H9 (cell line): Measurements from ENCODE around the gene CERS5. TPM values are rescaled to one million over a fixed set of nuclear protein-coding genes. Genes with fewer than 3 reads are reported as not detected.

Source experiments
- DNase-seq: peaks from one replicate; pipeline ENCODE4 v3.0.0-alpha.2; 2017
- H2AFZ ChIP-seq: one replicate; pipeline ENCODE4 v1.6.1; 2013; ENCODE audit warnings: mild to moderate bottlenecking, low read length, control low read depth, moderate library complexity
- H2AK5ac ChIP-seq: 2 replicates; pipeline ENCODE4 v1.6.1; 2013; ENCODE audit warnings: low read length, control low read depth, mixed read lengths; ENCODE audit not compliant: insufficient read length
- H2BK120ac ChIP-seq: one replicate; pipeline ENCODE4 v1.6.1; 2013; ENCODE audit warnings: low read depth, mild to moderate bottlenecking, low read length, control low read depth, inconsistent platforms; ENCODE audit not compliant: poor library complexity, severe bottlenecking
- H2BK12ac ChIP-seq: 2 replicates; pipeline ENCODE4 v1.6.1; 2013; ENCODE audit warnings: low read length, control low read depth, mixed read lengths, low read depth; ENCODE audit not compliant: insufficient read length
- H2BK15ac ChIP-seq: 2 replicates; pipeline ENCODE4 v1.6.1; 2013; ENCODE audit warnings: low read depth, low read length, control low read depth
- H2BK20ac ChIP-seq: one replicate; pipeline ENCODE4 v1.6.1; 2013; ENCODE audit warnings: low read depth, mild to moderate bottlenecking, low read length, control low read depth, inconsistent platforms; ENCODE audit not compliant: poor library complexity, severe bottlenecking
- H2BK5ac ChIP-seq: 2 replicates; pipeline ENCODE4 v1.6.1; 2013; ENCODE audit warnings: low read length, control low read depth, mixed read lengths; ENCODE audit not compliant: insufficient read length
- H3K14ac ChIP-seq: 2 replicates; pipeline ENCODE4 v1.6.1; 2013; ENCODE audit warnings: low read length, control low read depth; ENCODE audit not compliant: insufficient read depth
- H3K18ac ChIP-seq: 2 replicates; pipeline ENCODE4 v1.6.1; 2013; ENCODE audit warnings: low read depth, mild to moderate bottlenecking, mixed read lengths, low read length, control low read depth; ENCODE audit not compliant: insufficient read length
- H3K23ac ChIP-seq: 2 replicates; pipeline ENCODE4 v1.6.1; 2013; ENCODE audit warnings: low read length, control low read depth, mixed read lengths, low read depth; ENCODE audit not compliant: insufficient read length
- H3K23me2 ChIP-seq: 2 replicates; pipeline ENCODE4 v1.6.1; 2013; ENCODE audit warnings: low read depth, mild to moderate bottlenecking, mixed read lengths, low read length, control low read depth; ENCODE audit not compliant: insufficient read length, poor library complexity, severe bottlenecking
- H3K27ac ChIP-seq: 2 replicates; pipeline ENCODE4 v1.5.1; 2013; ENCODE audit warnings: low read length, control low read depth, mixed read lengths, low read depth; ENCODE audit not compliant: insufficient read length
- H3K27me3 ChIP-seq: 2 replicates; pipeline ENCODE4 v1.6.1; 2013; ENCODE audit warnings: low read length, control low read depth, inconsistent platforms; ENCODE audit not compliant: insufficient read depth
- H3K4ac ChIP-seq: 2 replicates; pipeline ENCODE4 v1.6.1; 2013; ENCODE audit warnings: low read depth, mild to moderate bottlenecking, control low read depth, inconsistent platforms, low read length, moderate library complexity
- H3K4me1 ChIP-seq: 2 replicates; pipeline ENCODE4 v1.6.1; 2013; ENCODE audit warnings: low read length, control low read depth, inconsistent platforms; ENCODE audit not compliant: insufficient read depth
- H3K4me2 ChIP-seq: 2 replicates; pipeline ENCODE4 v1.6.1; 2013; ENCODE audit warnings: low read length, control low read depth, mixed read lengths; ENCODE audit not compliant: insufficient read length, insufficient read depth
- H3K56ac ChIP-seq: 2 replicates; pipeline ENCODE4 v1.6.1; 2013; ENCODE audit warnings: low read depth, mild to moderate bottlenecking, mixed read lengths, low read length, control low read depth; ENCODE audit not compliant: insufficient read length
- H3K79me1 ChIP-seq: 2 replicates; pipeline ENCODE4 v1.6.1; 2013; ENCODE audit warnings: low read depth, mild to moderate bottlenecking, moderate library complexity, low read length, control low read depth, inconsistent platforms; ENCODE audit not compliant: insufficient read depth, poor library complexity, severe bottlenecking
- H3K79me2 ChIP-seq: 2 replicates; pipeline ENCODE4 v1.6.1; 2013; ENCODE audit warnings: low read length, control low read depth, inconsistent platforms; ENCODE audit not compliant: insufficient read depth
- H3K9ac ChIP-seq: 2 replicates; pipeline ENCODE4 v1.6.1; 2013; ENCODE audit warnings: low read length, control low read depth, mixed read lengths; ENCODE audit not compliant: insufficient read length; ENCODE audit errors: extremely low read depth
- H3K9me3 ChIP-seq: one replicate; pipeline ENCODE4 v1.6.1; 2013; ENCODE audit warnings: low read depth, low read length, inconsistent platforms; ENCODE audit not compliant: control insufficient read depth
- H3T11ph ChIP-seq: one replicate; pipeline ENCODE4 v1.6.1; 2013; ENCODE audit warnings: mild to moderate bottlenecking, low read length, control low read depth, inconsistent platforms
- H4K20me1 ChIP-seq: one replicate; pipeline ENCODE4 v1.6.1; 2013; ENCODE audit not compliant: control insufficient read depth, insufficient read length, insufficient read depth
- H4K5ac ChIP-seq: 2 replicates; pipeline ENCODE4 v1.6.1; 2013; ENCODE audit warnings: low read depth, mild to moderate bottlenecking, mixed read lengths, low read length, control low read depth; ENCODE audit not compliant: insufficient read length
- H4K8ac ChIP-seq: replicated peaks from 2 replicates; pipeline ENCODE4 v1.6.1; 2013; ENCODE audit warnings: low read length, control low read depth, mixed read lengths, low read depth; ENCODE audit not compliant: insufficient read length
- H4K91ac ChIP-seq: 2 replicates; pipeline ENCODE4 v1.6.1; 2013; ENCODE audit warnings: low read depth, mild to moderate bottlenecking, moderate library complexity, mixed read lengths, low read length, control low read depth; ENCODE audit not compliant: insufficient read length
- H3K27ac Mint-ChIP-seq, 3 experiments: 2 replicates in 2 of 3; 3 replicates in 1 of 3; pipeline ENCODE4 v1.8.0; 2020 to 2021; ENCODE audit warnings: mixed read lengths in 3 of 3, mild to moderate bottlenecking in 1 of 3, moderate library complexity in 1 of 3
- H3K27me3 Mint-ChIP-seq: 2 replicates; pipeline ENCODE4 v1.8.0; 2021; ENCODE audit warnings: low read depth, mild to moderate bottlenecking, moderate library complexity, mixed read lengths
- H3K36me3 Mint-ChIP-seq, 3 experiments: 2 replicates in 2 of 3; 3 replicates in 1 of 3; pipeline ENCODE4 v1.8.0; 2020 to 2021; ENCODE audit warnings: low read depth in 3 of 3, mixed read lengths in 3 of 3; ENCODE audit not compliant: insufficient read depth in 1 of 3
- H3K4me1 Mint-ChIP-seq, 2 experiments: 2 replicates each; pipeline ENCODE4 v1.8.0; 2020; ENCODE audit warnings: mixed read lengths in 2 of 2
- H3K4me3 Mint-ChIP-seq, 2 experiments: 2 replicates in 1 of 2; 3 replicates in 1 of 2; pipeline ENCODE4 v1.8.0; 2020 to 2021; ENCODE audit warnings: mild to moderate bottlenecking in 2 of 2, mixed read lengths in 2 of 2, moderate library complexity in 1 of 2
- H3K9me3 Mint-ChIP-seq, 2 experiments: 2 replicates in 1 of 2; 3 replicates in 1 of 2; pipeline ENCODE4 v1.8.0; 2020; ENCODE audit warnings: mild to moderate bottlenecking in 2 of 2, mixed read lengths in 2 of 2, moderate library complexity in 1 of 2
- CTCF ChIP-seq: fragments of 200-600 bp; sonication (generic); conservative IDR thresholded peaks from 3 replicates; pipeline ENCODE4 v1.8.0; 2021; ENCODE audit warnings: antibody characterized with exemption, mild to moderate bottlenecking
- WGBS: extraction: QIAGEN DNeasy Blood & Tissue Kit; methylation state at CpG from one replicate; pipeline ENCODE4 v1.1.7; 2013; ENCODE audit warnings: missing lambda C conversion rate, low lambda C conversion rate, mixed read lengths; ENCODE audit not compliant: insufficient read length; ENCODE audit errors: extremely low coverage; 5-methylcytosine and 5-hydroxymethylcytosine counted together
- total RNA-seq: library from RNA; stranded (reverse); gene quantifications from 2 replicates; pipeline ENCODE4 v1.2.1, GENCODE V29; 2021

The CERS5 gene
- total RNA-seq, 1 experiment from 2014 or later: 68.8 TPM

GRCh38 chr12:50100561-50100960, 66.6 kb downstream of the CERS5 start:
- Histone ChIP-seq H2BK12ac (no peak overlapping the region), H3K23me2 (no peaks in the 10 kb centered on the region), H3K4me1 (no peaks in the 10 kb centered on the region; the same call in 1 of the 2 replicates), H2AK5ac (no peak overlapping the region), H2AFZ (no peak overlapping the region), H3K79me1 (no peaks in the 10 kb centered on the region), H2BK5ac (no peak overlapping the region), H3K23ac (no peak overlapping the region), H3K9me3 (no peaks in the 10 kb centered on the region), H4K5ac (no peak overlapping the region), H3K14ac (no peak overlapping the region), H2BK15ac (no peak overlapping the region), H3K18ac (no peak overlapping the region), H3K56ac (no peak overlapping the region), H4K91ac (no peak overlapping the region), H4K20me1 (no peaks in the 10 kb centered on the region), H3K9ac (no peak overlapping the region), H4K8ac (no peak overlapping the region), H3K27ac (no peak overlapping the region), H2BK20ac (no peak overlapping the region), H3T11ph (no peak overlapping the region), H3K4me2 (no peak overlapping the region), H2BK120ac (no peak overlapping the region), H3K79me2 (no peaks in the 10 kb centered on the region), H3K4ac (no peak overlapping the region), H3K27me3 (no peaks in the 10 kb centered on the region)
- Mint-ChIP-seq H3K27me3 (peaks cover 4% of the 10 kb centered on the region), H3K36me3 (peaks cover 41 to 65% (median 59%) of the 10 kb centered on the region in 3 experiments), H3K27ac (peak overlapping the region in 1 of 3 experiments; percentile 48; a peak in 2 of 7 replicates), H3K9me3 (no peaks in the 10 kb centered on the region), H3K4me1 (peaks cover 45 to 48% of the 10 kb centered on the region in 2 experiments), H3K4me3 (no peak overlapping the region)
- TF ChIP-seq CTCF: no peak
- no peak for DNase-seq
- no CpG with 5 or more reads among the region's 3 CpGs for WGBS
